ENCODE results near the gene AGA.

The AGA gene

DNA sequence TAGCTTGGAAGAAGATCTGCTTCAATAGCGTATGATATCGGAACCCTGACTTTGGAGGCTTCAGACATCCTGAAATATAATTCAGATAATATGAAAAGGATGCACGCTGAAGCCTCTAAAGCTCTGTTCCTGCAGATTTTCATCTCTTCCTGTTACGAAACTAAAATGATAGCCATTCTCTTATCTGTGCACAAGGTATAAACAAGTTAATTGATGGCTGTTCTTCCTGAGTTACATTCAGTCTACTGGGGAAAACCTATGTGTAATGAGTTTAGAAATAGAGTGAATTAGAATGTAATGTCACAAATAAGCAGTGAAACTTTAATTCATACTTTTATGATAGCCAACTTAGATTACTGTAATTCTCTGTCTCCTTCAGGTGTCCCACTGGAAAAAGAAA lies 36.8 kb upstream of the AGA start:
- no peak overlapping the region for H3K4me3 ChIP-seq (ENCODE audit: low read depth in 1 of 2, low read length in 2 of 2)
- no peaks in the 10 kb centered on the region for H3K4me1 ChIP-seq (ENCODE audit: control insufficient read depth in 1 of 2, insufficient read depth in 2 of 2, low read length in 2 of 2)
- no peaks in the 10 kb centered on the region for H3K27me3 ChIP-seq (ENCODE audit: low read depth, low read length)
- H3K36me3 ChIP-seq (ENCODE audit: control insufficient read depth in 1 of 2, insufficient read depth in 2 of 2, low read length in 2 of 2) = no peaks in the 10 kb centered on the region
- H3K9me3 ChIP-seq (ENCODE audit: control insufficient read depth in 1 of 2, low read length in 2 of 2) = no peaks in the 10 kb centered on the region
- H3K27ac ChIP-seq (ENCODE audit: low read length) = no peak overlapping the region

- H3K27ac ChIP-seq (ENCODE audit: low read length) = no peak overlapping the region
- no peaks in the 10 kb centered on the region for H3K36me3 ChIP-seq (ENCODE audit: control insufficient read depth in 1 of 2, insufficient read depth in 2 of 2, low read length in 2 of 2)
- H3K4me3 ChIP-seq (ENCODE audit: low read depth in 1 of 2, low read length in 2 of 2) = no peak overlapping the region
- no peaks in the 10 kb centered on the region for H3K27me3 ChIP-seq (ENCODE audit: low read depth, low read length)
- H3K9me3 ChIP-seq (ENCODE audit: control insufficient read depth in 1 of 2, low read length in 2 of 2) = no peaks in the 10 kb centered on the region
- H3K4me1 ChIP-seq (ENCODE audit: control insufficient read depth in 1 of 2, insufficient read depth in 2 of 2, low read length in 2 of 2) = no peaks in the 10 kb centered on the region
Observed at GRCh38 chr4:177478496-177478895, 36.3 kb upstream of the AGA start.

GRCh38 chr4:177473991-177474390 lies 31.8 kb upstream of the AGA start:
- Histone ChIP-seq H3K36me3 (ENCODE audit: control insufficient read depth in 1 of 2, insufficient read depth in 2 of 2, low read length in 2 of 2) (no peaks in the 10 kb centered on the region), H3K4me3 (ENCODE audit: low read depth in 1 of 2, low read length in 2 of 2) (no peak overlapping the region), H3K27me3 (ENCODE audit: low read depth, low read length) (no peaks in the 10 kb centered on the region), H3K4me1 (ENCODE audit: control insufficient read depth in 1 of 2, insufficient read depth in 2 of 2, low read length in 2 of 2) (no peaks in the 10 kb centered on the region), H3K27ac (ENCODE audit: low read length) (no peak overlapping the region), H3K9me3 (ENCODE audit: control insufficient read depth in 1 of 2, low read length in 2 of 2) (no peaks in the 10 kb centered on the region)

DNA sequence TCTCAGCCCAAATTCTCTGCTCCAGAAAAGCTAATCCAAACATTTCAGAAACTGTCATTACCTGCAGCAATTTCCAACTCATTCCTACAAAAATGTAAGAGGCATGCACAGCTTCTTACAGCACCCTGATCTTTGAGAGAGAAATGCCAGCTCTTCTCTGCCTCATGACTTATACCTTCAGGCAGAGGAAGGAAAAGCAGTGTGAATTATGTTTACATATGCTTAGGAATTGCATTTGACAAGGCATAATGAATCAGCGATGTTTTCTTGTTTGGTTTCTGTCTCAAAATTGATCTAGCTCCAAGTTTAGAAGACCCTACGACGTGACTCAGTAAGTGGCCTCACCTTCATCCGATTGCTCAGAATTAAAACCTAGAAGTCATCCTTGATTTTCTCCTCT lies 21.8 kb upstream of the AGA start:
- H3K36me3 ChIP-seq (ENCODE audit: control insufficient read depth in 1 of 2, insufficient read depth in 2 of 2, low read length in 2 of 2) = no peaks in the 10 kb centered on the region
- H3K4me1 ChIP-seq (ENCODE audit: control insufficient read depth in 1 of 2, insufficient read depth in 2 of 2, low read length in 2 of 2) = no peaks in the 10 kb centered on the region
- H3K4me3 ChIP-seq (ENCODE audit: low read depth in 1 of 2, low read length in 2 of 2) = no peak overlapping the region
- H3K9me3 ChIP-seq (ENCODE audit: control insufficient read depth in 1 of 2, low read length in 2 of 2) = no peaks in the 10 kb centered on the region
- H3K27me3 ChIP-seq (ENCODE audit: low read depth, low read length) = no peaks in the 10 kb centered on the region
- no peak overlapping the region for H3K27ac ChIP-seq (ENCODE audit: low read length)

- no peak overlapping the region for H3K4me3 ChIP-seq (ENCODE audit: low read depth in 1 of 2, low read length in 2 of 2)
- no peaks in the 10 kb centered on the region for H3K9me3 ChIP-seq (ENCODE audit: control insufficient read depth in 1 of 2, low read length in 2 of 2)
- H3K27me3 ChIP-seq (ENCODE audit: low read depth, low read length) = no peaks in the 10 kb centered on the region
- H3K36me3 ChIP-seq (ENCODE audit: control insufficient read depth in 1 of 2, insufficient read depth in 2 of 2, low read length in 2 of 2) = no peaks in the 10 kb centered on the region
- no peak overlapping the region for H3K27ac ChIP-seq (ENCODE audit: low read length)
- H3K4me1 ChIP-seq (ENCODE audit: control insufficient read depth in 1 of 2, insufficient read depth in 2 of 2, low read length in 2 of 2) = no peaks in the 10 kb centered on the region
Observed at GRCh38 chr4:177461606-177462005, 19.4 kb upstream of the AGA start.

DNA sequence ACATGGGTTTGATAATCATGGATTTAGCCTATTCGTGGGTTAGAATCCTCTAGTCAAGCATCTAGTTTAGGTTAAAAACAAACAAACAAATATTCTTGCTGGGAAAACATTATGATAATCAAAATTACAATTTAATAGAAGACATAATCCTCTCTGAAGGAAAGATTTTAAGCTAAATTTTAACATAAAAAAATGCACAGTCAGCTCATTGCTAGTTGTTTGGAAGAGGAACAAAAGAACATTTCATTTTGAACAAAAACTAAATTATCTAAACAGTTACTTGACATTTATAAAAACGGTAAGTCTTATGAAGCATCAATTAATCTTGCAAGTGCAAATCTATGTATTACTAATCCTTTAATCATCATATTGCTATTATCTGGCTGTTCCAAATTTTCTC lies 18.2 kb upstream of the AGA start:
- Histone ChIP-seq H3K4me3 (ENCODE audit: low read depth in 1 of 2, low read length in 2 of 2) (no peak overlapping the region), H3K27ac (ENCODE audit: low read length) (no peak overlapping the region), H3K27me3 (ENCODE audit: low read depth, low read length) (no peaks in the 10 kb centered on the region), H3K36me3 (ENCODE audit: control insufficient read depth in 1 of 2, insufficient read depth in 2 of 2, low read length in 2 of 2) (no peaks in the 10 kb centered on the region), H3K4me1 (ENCODE audit: control insufficient read depth in 1 of 2, insufficient read depth in 2 of 2, low read length in 2 of 2) (no peaks in the 10 kb centered on the region), H3K9me3 (ENCODE audit: control insufficient read depth in 1 of 2, low read length in 2 of 2) (no peaks in the 10 kb centered on the region)

GRCh38 chr4:177455561-177455970 lies 13.3 kb upstream of the AGA start:
- Histone ChIP-seq H3K4me1 (ENCODE audit: control insufficient read depth in 1 of 2, insufficient read depth in 2 of 2, low read length in 2 of 2) (no peaks in the 10 kb centered on the region), H3K9me3 (ENCODE audit: control insufficient read depth in 1 of 2, low read length in 2 of 2) (no peaks in the 10 kb centered on the region), H3K36me3 (ENCODE audit: control insufficient read depth in 1 of 2, insufficient read depth in 2 of 2, low read length in 2 of 2) (no peaks in the 10 kb centered on the region), H3K4me3 (ENCODE audit: low read depth in 1 of 2, low read length in 2 of 2) (no peak overlapping the region), H3K27ac (ENCODE audit: low read length) (no peak overlapping the region), H3K27me3 (ENCODE audit: low read depth, low read length) (no peaks in the 10 kb centered on the region)

GRCh38 chr4:177453116-177453515 lies 10.9 kb upstream of the AGA start:
- Histone ChIP-seq H3K4me1 (ENCODE audit: control insufficient read depth in 1 of 2, insufficient read depth in 2 of 2, low read length in 2 of 2) (no peaks in the 10 kb centered on the region), H3K9me3 (ENCODE audit: control insufficient read depth in 1 of 2, low read length in 2 of 2) (no peaks in the 10 kb centered on the region)

GRCh38 chr4:177451108-177451500 lies 8.9 kb upstream of the AGA start:
- Histone ChIP-seq H3K27ac (ENCODE audit: low read length) (no peak overlapping the region), H3K4me3 (ENCODE audit: low read depth in 1 of 2, low read length in 2 of 2) (no peak overlapping the region), H3K36me3 (ENCODE audit: control insufficient read depth in 1 of 2, insufficient read depth in 2 of 2, low read length in 2 of 2) (no peaks in the 10 kb centered on the region), H3K27me3 (ENCODE audit: low read depth, low read length) (no peaks in the 10 kb centered on the region), H3K4me1 (ENCODE audit: control insufficient read depth in 1 of 2, insufficient read depth in 2 of 2, low read length in 2 of 2) (no peaks in the 10 kb centered on the region), H3K9me3 (ENCODE audit: control insufficient read depth in 1 of 2, low read length in 2 of 2) (no peaks in the 10 kb centered on the region)

More at GRCh38 chr4:177453116-177453515, 10.9 kb upstream of the AGA start:
- Histone ChIP-seq H3K36me3 (ENCODE audit: control insufficient read depth in 1 of 2, insufficient read depth in 2 of 2, low read length in 2 of 2) (no peaks in the 10 kb centered on the region), H3K27ac (ENCODE audit: low read length) (no peak overlapping the region), H3K4me3 (ENCODE audit: low read depth in 1 of 2, low read length in 2 of 2) (no peak overlapping the region), H3K27me3 (ENCODE audit: low read depth, low read length) (no peaks in the 10 kb centered on the region)

DNA sequence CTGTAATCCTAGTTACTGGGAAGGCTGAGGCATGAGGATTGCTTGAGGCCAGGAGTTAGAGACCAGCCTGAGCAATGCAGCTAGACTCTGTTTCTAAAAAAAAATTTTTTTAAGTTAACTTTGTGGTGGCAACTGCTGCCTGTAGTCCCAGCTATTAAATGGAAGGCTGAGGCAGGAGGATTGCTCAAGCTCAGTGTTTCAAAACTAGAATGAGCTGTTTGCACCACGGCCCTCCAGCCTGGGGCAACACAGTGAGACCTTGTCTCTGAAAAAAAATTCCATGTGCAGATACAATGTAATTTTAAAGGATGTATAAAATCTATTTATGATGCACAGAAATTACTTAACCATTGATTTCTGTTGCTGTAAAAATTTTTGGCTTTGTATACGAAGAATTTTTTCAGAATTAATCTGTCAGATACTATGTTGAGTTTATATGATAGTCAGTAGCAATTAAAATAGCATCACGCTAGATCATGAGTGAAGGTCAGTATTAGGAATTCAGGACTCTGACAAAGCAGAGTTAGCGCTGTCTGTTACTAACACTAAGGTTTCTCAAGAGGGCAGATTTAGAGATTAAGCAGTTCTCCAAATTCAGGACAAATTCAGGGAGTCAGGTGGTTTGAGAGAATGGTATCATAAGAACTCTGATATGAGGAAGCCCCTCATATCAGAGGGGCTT lies 8.3 kb upstream of the AGA start:
- no peaks in the 10 kb centered on the region for H3K36me3 ChIP-seq (ENCODE audit: control insufficient read depth in 1 of 2, insufficient read depth in 2 of 2, low read length in 2 of 2)
- H3K27ac ChIP-seq (ENCODE audit: low read length) = no peak overlapping the region
- H3K4me3 ChIP-seq (ENCODE audit: low read depth in 1 of 2, low read length in 2 of 2) = no peak overlapping the region
- H3K4me1 ChIP-seq (ENCODE audit: control insufficient read depth in 1 of 2, insufficient read depth in 2 of 2, low read length in 2 of 2) = no peaks in the 10 kb centered on the region
- H3K27me3 ChIP-seq (ENCODE audit: low read depth, low read length) = no peaks in the 10 kb centered on the region
- no peaks in the 10 kb centered on the region for H3K9me3 ChIP-seq (ENCODE audit: control insufficient read depth in 1 of 2, low read length in 2 of 2)

DNA sequence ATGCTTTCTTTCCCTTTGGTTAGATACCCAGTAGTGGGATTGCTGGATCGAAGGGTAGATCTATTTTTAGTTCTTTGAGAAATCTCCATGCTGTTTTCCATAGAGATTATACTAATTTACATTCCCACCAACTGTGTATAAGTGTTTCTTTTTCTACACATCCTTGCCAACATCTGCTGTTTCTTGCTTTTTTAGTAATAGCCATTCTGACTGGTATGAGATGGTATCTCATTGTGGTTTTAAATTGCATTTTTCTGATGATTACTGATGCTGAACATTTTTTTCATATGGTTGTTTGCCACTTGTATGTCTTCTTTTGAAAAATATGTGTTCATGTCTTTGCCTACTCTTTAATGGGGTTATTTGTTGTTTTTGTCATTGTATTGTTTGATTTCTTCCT lies 6.6 kb upstream of the AGA start:
- Histone ChIP-seq H3K36me3 (ENCODE audit: control insufficient read depth in 1 of 2, insufficient read depth in 2 of 2, low read length in 2 of 2) (no peaks in the 10 kb centered on the region), H3K27ac (ENCODE audit: low read length) (no peak overlapping the region), H3K4me1 (ENCODE audit: control insufficient read depth in 1 of 2, insufficient read depth in 2 of 2, low read length in 2 of 2) (no peaks in the 10 kb centered on the region), H3K27me3 (ENCODE audit: low read depth, low read length) (no peaks in the 10 kb centered on the region), H3K9me3 (ENCODE audit: control insufficient read depth in 1 of 2, low read length in 2 of 2) (no peaks in the 10 kb centered on the region), H3K4me3 (ENCODE audit: low read depth in 1 of 2, low read length in 2 of 2) (no peak overlapping the region)

GRCh38 chr4:177447417-177448004 lies 5.3 kb upstream of the AGA start:
- H3K4me3 ChIP-seq (ENCODE audit: low read depth in 1 of 2, low read length in 2 of 2) = no peak overlapping the region

More at GRCh38 chr4:177447417-177448004, 5.3 kb upstream of the AGA start:
- Histone ChIP-seq H3K27me3 (ENCODE audit: low read depth, low read length) (no peaks in the 10 kb centered on the region), H3K36me3 (ENCODE audit: control insufficient read depth in 1 of 2, insufficient read depth in 2 of 2, low read length in 2 of 2) (no peaks in the 10 kb centered on the region), H3K27ac (ENCODE audit: low read length) (no peak overlapping the region), H3K9me3 (ENCODE audit: control insufficient read depth in 1 of 2, low read length in 2 of 2) (no peaks in the 10 kb centered on the region), H3K4me1 (ENCODE audit: control insufficient read depth in 1 of 2, insufficient read depth in 2 of 2, low read length in 2 of 2) (no peaks in the 10 kb centered on the region)
